PC-3 (cell line): ENCODE data around the gene RBPMS2. TPM values are rescaled to one million over a fixed set of nuclear protein-coding genes. Genes with fewer than 3 reads are reported as not detected.

Experiments used
- ATAC-seq: fragments of 200-7000 bp; cut with Tn5 transposase; 2 replicates; pipeline ENCODE4 v1.9.1; 2020; ENCODE audit warnings: mild to moderate bottlenecking, moderate library complexity
- BruUV-seq: library from RNA; stranded (reverse); fragments of 400-500 nt; replicated peaks from 2 replicates; lab custom pipeline; 2021; lab: Mats Ljungman, UMichigan
- CTCF ChIA-PET: fragments of 300-600 bp; sonication (Branson Sonifier 250); formaldehyde crosslinking; loops from one replicate; lab custom pipeline; 2022; ENCODE audit warnings: antibody characterized with exemption; lab: Charles Lee
- POLR2A ChIA-PET: fragments of 300-600 bp; sonication (Branson Sonifier 250); formaldehyde crosslinking; loops from one replicate; lab custom pipeline; 2022; ENCODE audit warnings: antibody characterized with exemption; ENCODE audit not compliant: unreplicated experiment; lab: Charles Lee
- DNase-seq: peaks from one replicate; pipeline ENCODE4 v3.0.0-alpha.2; 2015
- H2AFZ ChIP-seq: fragments of 300-600 bp; sonication (generic); 2 replicates; pipeline ENCODE4 v1.6.0; 2016; ENCODE audit warnings: antibody characterized with exemption, low read length
- H3F3A ChIP-seq: fragments of 300-600 bp; sonication (generic); one replicate; pipeline ENCODE4 v1.6.0; 2017; ENCODE audit warnings: antibody characterized with exemption, low read length, control low read depth, mild to moderate bottlenecking; ENCODE audit not compliant: unreplicated experiment
- H3K27ac ChIP-seq: fragments of 300-600 bp; sonication (generic); 2 replicates; pipeline ENCODE4 v1.5.1; 2016; ENCODE audit warnings: mild to moderate bottlenecking, low read length
- H3K27me3 ChIP-seq: fragments of 300-600 bp; sonication (generic); 2 replicates; pipeline ENCODE4 v1.6.1; 2016; ENCODE audit warnings: low read length, mixed read lengths
- H3K36me3 ChIP-seq: fragments of 300-600 bp; sonication (generic); 2 replicates; pipeline ENCODE4 v1.6.1; 2016; ENCODE audit warnings: low read depth, mixed run types, low read length, mixed read lengths
- H3K4me1 ChIP-seq: fragments of 300-600 bp; sonication (generic); 2 replicates; pipeline ENCODE4 v1.5.1; 2016; ENCODE audit warnings: low read length; ENCODE audit not compliant: insufficient read depth
- H3K4me2 ChIP-seq: fragments of 300-600 bp; sonication (generic); 2 replicates; pipeline ENCODE4 v1.6.0; 2016; ENCODE audit warnings: low read length
- H3K4me3 ChIP-seq: fragments of 300-600 bp; sonication (generic); 2 replicates; pipeline ENCODE4 v1.5.1; 2016; ENCODE audit warnings: mild to moderate bottlenecking, low read length, mixed read lengths
- H3K79me2 ChIP-seq: fragments of 300-600 bp; sonication (generic); 2 replicates; pipeline ENCODE4 v1.6.1; 2017; ENCODE audit warnings: low read length, mixed read lengths
- H3K9ac ChIP-seq: fragments of 300-600 bp; sonication (generic); 2 replicates; pipeline ENCODE4 v1.6.0; 2016; ENCODE audit warnings: mild to moderate bottlenecking, low read length
- H3K9me2 ChIP-seq: fragments of 300-600 bp; sonication (generic); replicated peaks from 2 replicates; pipeline ENCODE4 v1.6.1; 2016; ENCODE audit warnings: mixed run types, low read length, mixed read lengths
- H3K9me3 ChIP-seq: fragments of 300-600 bp; sonication (generic); 2 replicates; pipeline ENCODE4 v1.6.1; 2016; ENCODE audit warnings: low read length, mixed read lengths
- H4K20me1 ChIP-seq: fragments of 300-600 bp; sonication (generic); 2 replicates; pipeline ENCODE4 v1.6.1; 2016; ENCODE audit warnings: low read length, mixed read lengths
- CTCF ChIP-seq: fragments of 300-600 bp; sonication (generic); conservative IDR thresholded peaks from 2 replicates; pipeline ENCODE4 v1.5.1; 2017; ENCODE audit warnings: antibody characterized with exemption, low read depth, mild to moderate bottlenecking, low read length
- EZH2 ChIP-seq: fragments of 300-600 bp; sonication (generic); IDR thresholded peaks from one replicate; pipeline ENCODE4 v1.6.1; 2017; ENCODE audit warnings: antibody characterized with exemption, mild to moderate bottlenecking, low read length; ENCODE audit not compliant: unreplicated experiment
- EZH2phosphoT487 ChIP-seq: fragments of 300-600 bp; sonication (generic); IDR thresholded peaks from 2 replicates; pipeline ENCODE4 v1.6.1; 2018; ENCODE audit warnings: mild to moderate bottlenecking, antibody characterized with exemption, low read length, borderline replicate concordance
- intact Hi-C: fragments of 100-400 bp; cut with micrococcal nuclease; formaldehyde crosslinking; loops from 2 replicates; pipeline ENCODE4 v1.9.0; 2023
- total RNA-seq: library from RNA; depleted of rRNA; stranded (reverse); fragments of >200 nt; gene quantifications from 2 replicates; pipeline ENCODE4 v1.2.3, GENCODE V29; 2014

RBPMS2 gene
- total RNA-seq, 1 experiment from 2014 or later, result not detected

DNA sequence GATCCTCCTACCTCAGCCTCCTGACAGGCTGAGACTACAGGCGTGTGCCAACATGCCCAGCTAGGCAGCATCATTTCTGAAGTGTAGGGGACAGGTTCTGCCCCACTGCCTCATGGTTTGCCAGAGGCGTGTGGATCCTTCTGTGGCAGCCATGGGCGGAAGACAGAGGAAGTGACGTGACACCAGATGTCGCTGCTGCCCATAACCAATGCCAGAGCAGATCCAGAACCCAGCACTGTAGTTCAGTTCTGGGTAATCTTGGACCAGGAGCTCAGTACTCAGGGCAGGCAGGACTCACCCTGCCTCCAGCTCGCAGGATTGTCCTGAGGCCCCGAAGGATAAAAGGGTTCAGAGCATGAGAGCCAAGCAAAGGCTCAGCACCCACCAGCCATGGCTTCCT, 8.2 kb downstream of the RBPMS2 start:
- no TSS peak for BruUV-seq
- Histone ChIP-seq H3K36me3 (no peaks in the 10 kb centered on the region), H3K27me3 (no peaks in the 10 kb centered on the region), H3K4me3 (no peak overlapping the region), H4K20me1 (no peaks in the 10 kb centered on the region), H3F3A (no peaks in the 10 kb centered on the region), H3K4me1 (no peaks in the 10 kb centered on the region), H3K9me2 (no peaks in the 10 kb centered on the region), H3K9me3 (no peaks in the 10 kb centered on the region), H3K27ac (no peak overlapping the region), H3K9ac (no peak overlapping the region), H3K4me2 (no peak overlapping the region), H2AFZ (no peak overlapping the region), H3K79me2 (no peaks in the 10 kb centered on the region)
- no peak for TF ChIP-seq CTCF
- TF ChIP-seq EZH2, result no peak
- no peak for TF ChIP-seq EZH2phosphoT487
- POLR2A ChIA-PET, result no interaction called here
- no peak for DNase-seq
- intact Hi-C loops, result no loop called here
- ATAC-seq, result no peak
- CTCF ChIA-PET, result no interaction called here

DNA sequence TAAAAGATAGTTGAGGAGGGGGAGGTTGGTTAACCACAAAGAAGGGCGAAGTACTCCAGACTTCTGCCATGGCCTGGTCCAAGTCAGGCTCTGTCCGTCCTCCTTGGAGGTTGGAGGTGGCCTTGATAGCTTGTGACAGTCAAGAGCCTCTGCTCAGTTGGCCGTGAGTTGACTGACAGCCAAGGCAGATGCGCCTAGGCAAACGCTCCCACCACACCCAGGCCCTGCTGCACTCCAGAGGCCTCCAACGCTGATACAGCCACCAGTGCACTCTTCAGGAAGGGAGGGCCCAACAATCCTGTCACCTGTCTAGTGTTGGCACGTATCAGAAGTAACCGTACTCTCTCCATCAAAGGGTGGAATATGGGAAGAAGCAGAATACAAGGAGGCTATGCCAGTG, 9.3 kb downstream of the RBPMS2 start:
- no peak overlapping the region for H3K27ac ChIP-seq
- H3K4me1 ChIP-seq, result no peaks in the 10 kb centered on the region
- H3F3A ChIP-seq, result no peaks in the 10 kb centered on the region
- CTCF ChIA-PET, result no interaction called here
- POLR2A ChIA-PET, result no interaction called here
- H3K9me2 ChIP-seq, result no peaks in the 10 kb centered on the region
- no peak overlapping the region for H3K4me3 ChIP-seq
- no peak for TF ChIP-seq CTCF
- no peak for TF ChIP-seq EZH2phosphoT487
- no peak for TF ChIP-seq EZH2
- H3K27me3 ChIP-seq, result no peaks in the 10 kb centered on the region
- H2AFZ ChIP-seq, result no peak overlapping the region
- H3K79me2 ChIP-seq, result no peaks in the 10 kb centered on the region
- no peaks in the 10 kb centered on the region for H3K36me3 ChIP-seq
- no peaks in the 10 kb centered on the region for H3K9me3 ChIP-seq
- ATAC-seq, result no peak
- no TSS peak for BruUV-seq
- DNase-seq, result no peak
- H3K4me2 ChIP-seq, result no peak overlapping the region
- intact Hi-C loops, result no loop called here
- no peak overlapping the region for H3K9ac ChIP-seq
- no peaks in the 10 kb centered on the region for H4K20me1 ChIP-seq

DNA sequence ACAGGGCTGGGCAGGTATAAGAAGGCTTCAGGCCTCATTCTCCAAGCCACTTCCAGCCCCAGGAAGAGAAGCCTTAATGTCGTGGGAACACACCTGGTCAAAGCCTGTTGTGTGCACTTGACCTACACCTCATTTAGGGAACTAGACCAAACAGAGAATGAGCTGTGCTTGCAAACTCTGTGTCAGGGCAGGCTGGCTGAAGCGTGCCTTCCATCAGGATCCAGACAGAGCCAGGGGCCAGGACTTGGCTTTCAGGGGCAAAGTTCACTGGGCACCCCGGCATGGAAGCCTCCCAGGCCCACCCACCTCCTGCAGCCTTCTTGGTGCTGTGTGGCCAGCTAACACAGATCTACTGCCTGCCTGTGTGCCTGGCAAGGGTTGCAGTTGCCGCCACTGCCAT, 11.5 kb downstream of the RBPMS2 start:
- Histone ChIP-seq H3K9me2 (no peaks in the 10 kb centered on the region), H4K20me1 (no peaks in the 10 kb centered on the region), H3K4me3 (no peak overlapping the region), H2AFZ (no peak overlapping the region), H3K79me2 (no peaks in the 10 kb centered on the region), H3K4me1 (no peaks in the 10 kb centered on the region), H3K9me3 (no peaks in the 10 kb centered on the region), H3K27me3 (no peaks in the 10 kb centered on the region), H3K9ac (no peak overlapping the region), H3F3A (no peaks in the 10 kb centered on the region), H3K36me3 (no peaks in the 10 kb centered on the region), H3K4me2 (no peak overlapping the region), H3K27ac (no peak overlapping the region)
- no peak for TF ChIP-seq EZH2phosphoT487
- no peak for TF ChIP-seq EZH2
- TF ChIP-seq CTCF, result no peak
- intact Hi-C loops, result no loop called here
- no TSS peak for BruUV-seq
- DNase-seq (no peak), ATAC-seq (no peak)
- ChIA-PET CTCF (no interaction called here), POLR2A (no interaction called here)
